ENCODE measurements around the gene DDX31.

- TF ChIP-seq CTCF (conservative IDR thresholded peaks at IDR 0.05; ENCODE audit: low read length) (no peak), EZH2phosphoT487 (IDR thresholded peaks at IDR 0.05; ENCODE audit: borderline replicate concordance, low read depth, low read length) (no peak)
Observed at GRCh38 chr9:132583584-132584304, 86.0 kb downstream of the DDX31 start.
